Endothelial cell of umbilical vein (primary cell): ENCODE results near the gene MORC4.
A peak's percentile ranks its signal among the peaks of the same experiment; 100 is the strongest.

Source experiments
- CTCF ChIP-seq, 2 donors: IDR thresholded peaks; 1 replicate in 1 of 2; 2 replicates in 1 of 2; pipeline ENCODE4 v1.5.1; 2011; ENCODE audit warnings: low read length in 2 of 2, mild to moderate bottlenecking in 2 of 2, moderate library complexity in 2 of 2, control low read depth in 1 of 2, inconsistent platforms in 1 of 2, low read depth in 1 of 2; ENCODE audit not compliant: insufficient read depth in 1 of 2; ENCODE audit errors: extremely low read depth in 1 of 2
- JUN ChIP-seq: IDR thresholded peaks from 2 replicates; pipeline ENCODE4 v1.6.1; 2011; ENCODE audit warnings: borderline replicate concordance, low read depth; ENCODE audit not compliant: insufficient read length, insufficient read depth
- POLR2AphosphoS5 ChIP-seq: IDR thresholded peaks from 2 replicates; pipeline ENCODE4 v1.6.1; 2012; ENCODE audit warnings: low read depth, mild to moderate bottlenecking, control low read depth, low read length, moderate library complexity; ENCODE audit not compliant: insufficient read depth

- TF ChIP-seq JUN (no peak), CTCF (IDR thresholded peaks at IDR 0.05; ENCODE audit: extremely low read depth in 1 of 2, insufficient read depth in 1 of 2, low read depth in 1 of 2, low read length in 2 of 2) (peak in 1 of 2 donors; percentile 13), POLR2AphosphoS5 (no peak)
These were observed 47.0 kb downstream of the MORC4 start for GRCh38 chrX:106952988-106953387.
